CD4-positive, alpha-beta T cell treated with Interleukin-4 for 1 hour (primary cell): ENCODE data around the gene CLPTM1L.

Source experiments
- DNase-seq, 2 donors: peaks; one replicate each; pipeline ENCODE4 v3.0.0-alpha.2; 2020 to 2022

Gene CLPTM1L

DNA sequence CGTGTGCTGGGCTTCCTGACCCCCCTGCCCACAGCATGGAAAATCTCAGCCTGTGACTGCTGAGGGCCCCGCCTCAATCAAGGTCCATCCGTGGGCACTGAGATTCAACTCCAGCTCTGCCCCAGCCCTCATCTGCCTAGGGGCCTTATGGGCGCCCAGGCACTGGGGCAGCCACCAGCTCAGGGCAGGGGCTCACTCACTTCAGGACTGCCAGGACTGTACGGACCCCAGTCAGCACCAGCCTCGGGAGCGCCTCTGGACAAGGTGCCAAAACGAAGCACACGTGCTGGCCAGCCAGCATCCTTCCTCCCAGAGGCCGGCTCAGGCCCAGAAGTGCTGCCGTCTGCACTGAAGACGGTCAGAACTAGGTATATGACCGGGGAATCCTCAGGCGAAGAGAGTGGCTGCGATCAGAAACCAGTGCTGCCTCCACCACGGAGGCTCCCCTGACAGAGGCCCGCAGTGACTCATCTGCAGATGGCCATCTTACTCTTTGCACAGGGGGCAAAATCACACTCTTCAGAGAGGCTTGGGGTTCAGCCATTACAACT lies 19.6 kb downstream of the CLPTM1L start:
- peak in 1 of 2 donors; percentile 10 for DNase-seq

DNA sequence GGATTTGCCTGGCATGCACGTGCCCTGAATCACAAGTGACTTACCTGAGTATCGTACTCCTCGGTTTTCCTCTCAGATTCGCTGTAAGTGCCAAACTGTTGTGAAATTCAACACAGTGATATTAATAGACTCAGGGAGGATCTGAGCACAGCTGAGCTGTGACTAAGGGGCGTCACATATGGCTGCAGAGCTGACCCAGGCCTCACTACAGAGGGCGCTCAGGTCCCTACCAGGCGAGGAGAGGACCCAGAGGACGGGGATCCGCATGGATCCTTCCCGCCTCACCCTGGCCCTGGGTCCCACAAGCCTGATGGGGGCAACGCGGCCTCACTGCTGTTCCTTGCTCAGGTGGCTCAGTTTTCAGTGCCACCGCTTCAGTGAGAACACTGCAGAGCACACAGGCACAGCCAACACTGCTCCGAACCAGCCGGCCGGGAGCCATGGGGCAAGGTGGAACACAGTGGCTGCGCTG lies 20.1 kb downstream of the CLPTM1L start:
- DNase-seq = peak in 1 of 2 donors; percentile 9

DNA sequence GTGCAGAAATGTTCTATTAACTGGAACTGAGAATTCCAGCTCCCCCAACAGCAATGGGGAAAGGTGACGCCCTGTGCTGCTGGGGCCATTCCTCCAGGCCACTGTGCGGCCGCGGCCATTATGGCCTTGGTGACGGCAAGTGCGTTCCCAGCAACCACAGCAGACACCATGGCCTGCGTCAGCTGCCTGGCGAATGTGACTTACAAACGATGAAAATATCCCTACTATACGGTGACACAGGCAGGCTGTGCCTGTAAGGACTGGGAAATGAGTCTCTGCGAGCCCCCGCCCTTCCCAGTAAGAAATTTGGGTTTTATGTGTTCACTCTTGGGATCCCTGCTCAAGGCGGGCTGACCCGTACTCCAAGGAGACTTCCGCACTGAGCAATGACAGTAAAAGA lies 20.6 kb downstream of the CLPTM1L start:
- peak in 1 of 2 donors; percentile 3 for DNase-seq

DNA sequence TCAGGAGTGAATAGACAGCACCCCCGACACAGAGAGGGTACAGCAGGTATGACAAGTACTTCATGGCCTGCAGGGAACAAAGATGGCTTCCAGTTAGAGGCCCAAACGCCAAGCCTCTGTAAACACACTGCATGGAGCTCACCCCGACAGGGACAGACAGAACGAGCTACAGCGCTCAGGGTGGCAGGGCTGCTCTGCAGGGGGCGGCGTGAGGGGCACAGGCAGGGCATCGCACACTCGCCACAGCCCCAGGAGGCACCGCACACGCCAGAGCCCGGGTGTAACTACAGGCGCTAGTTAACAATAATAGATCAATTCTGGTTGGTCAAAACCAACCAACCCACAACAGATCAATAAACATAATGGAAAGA lies 21.1 kb downstream of the CLPTM1L start:
- peak in 1 of 2 donors; percentile 3 for DNase-seq

DNA sequence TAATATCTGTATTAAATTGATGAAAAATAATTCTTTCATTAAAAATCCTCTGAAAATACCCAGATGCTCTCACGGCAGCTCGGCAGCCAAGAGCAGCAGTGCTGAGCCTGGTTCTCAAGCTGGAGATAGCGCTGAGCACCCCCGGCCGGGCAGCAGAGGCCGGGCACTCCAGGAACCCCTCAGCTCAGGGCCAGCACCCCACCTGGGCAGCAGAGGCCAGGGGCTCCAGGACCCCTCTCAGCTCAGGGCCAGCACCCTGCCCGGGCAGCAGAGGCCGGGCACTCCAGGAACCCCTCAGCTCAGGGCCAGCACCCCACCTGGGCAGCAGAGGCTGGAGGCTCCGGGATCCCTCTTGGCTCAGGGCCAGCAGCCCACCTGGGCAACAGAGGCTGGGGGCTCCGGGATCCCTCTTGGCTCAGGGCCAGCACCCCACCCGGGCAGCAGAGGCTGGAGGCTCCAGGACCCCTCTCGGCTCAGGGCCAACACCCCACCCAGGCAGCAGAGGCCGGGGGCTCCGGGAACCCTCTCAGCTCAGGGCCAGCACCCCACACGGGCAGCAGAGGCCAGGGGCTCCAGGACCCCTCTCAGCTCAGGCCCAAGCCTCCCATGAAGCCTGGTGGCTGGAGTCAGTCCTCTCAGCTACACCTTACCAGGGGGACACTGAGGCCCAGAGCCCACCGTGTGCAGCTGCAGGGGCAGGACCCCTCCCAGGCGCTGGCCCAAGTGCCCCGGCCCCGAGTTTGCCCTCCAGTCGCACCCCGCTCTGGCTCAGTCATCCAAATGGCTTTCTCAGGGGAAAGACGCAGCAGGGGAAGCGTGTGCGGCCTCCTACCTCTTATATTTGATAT lies 21.7 kb downstream of the CLPTM1L start:
- peak in 1 of 2 donors; percentile 10 for DNase-seq

DNA sequence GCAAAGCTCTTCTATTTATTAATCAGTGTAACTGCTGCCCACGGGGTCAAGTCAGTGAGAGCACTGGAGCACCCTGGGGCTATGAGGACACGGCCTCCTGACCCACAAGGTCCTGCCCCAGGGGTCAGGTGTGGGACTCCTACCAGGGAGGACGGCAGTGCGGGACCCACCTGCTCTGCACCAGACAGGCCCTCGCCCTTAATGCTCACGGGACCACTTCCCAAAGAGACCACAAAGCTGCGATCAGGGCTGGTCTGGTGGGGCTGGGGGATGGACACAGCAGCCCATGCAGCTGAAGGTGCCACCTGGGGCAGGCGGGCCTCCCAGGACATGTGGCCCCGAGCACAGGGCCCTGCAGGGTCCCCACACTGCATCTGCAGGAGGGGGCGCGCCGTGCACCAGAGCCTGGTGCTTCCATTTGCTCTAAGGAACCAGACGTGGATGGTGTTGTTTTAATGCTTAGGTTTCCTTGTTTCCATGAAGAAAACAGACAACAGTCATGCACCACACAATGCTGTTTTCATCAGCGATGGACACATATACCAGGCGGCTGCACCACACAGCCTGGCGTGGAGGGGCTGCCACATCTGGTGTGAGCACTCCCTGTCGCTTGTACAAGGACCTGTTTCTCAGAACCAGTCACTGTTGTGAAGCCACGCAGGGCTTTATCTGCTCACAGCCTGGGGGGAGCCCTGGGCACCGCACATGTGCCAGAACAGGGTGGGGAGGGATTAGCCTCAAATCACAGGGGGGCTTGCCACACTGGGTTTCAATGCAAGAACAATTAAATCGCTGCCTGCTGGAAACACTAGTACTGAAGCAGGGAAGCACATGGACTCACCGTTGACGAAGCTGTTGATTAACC lies 22.6 kb downstream of the CLPTM1L start:
- DNase-seq = peak in 1 of 2 donors; percentile 6

DNA sequence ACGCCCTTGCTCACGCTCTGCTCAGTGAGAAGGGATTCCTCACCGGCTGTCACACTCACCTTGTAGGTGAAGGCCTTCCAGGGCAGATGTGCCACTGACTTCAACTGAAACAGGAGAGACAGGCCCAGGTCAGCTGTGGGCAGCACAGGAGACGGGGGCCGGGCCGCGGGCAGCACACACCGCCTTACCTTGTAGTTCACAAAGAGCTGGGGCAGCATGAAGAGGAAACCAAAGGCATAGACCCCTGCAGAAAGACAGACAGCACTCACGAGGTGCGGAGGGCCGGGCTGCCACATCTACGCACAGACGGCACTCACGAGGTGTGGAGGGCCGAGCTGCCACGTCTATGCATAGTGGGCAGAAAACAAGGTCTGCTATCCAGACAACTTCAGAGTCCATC lies 23.3 kb downstream of the CLPTM1L start:
- DNase-seq = peak in 1 of 2 donors; percentile 3

DNA sequence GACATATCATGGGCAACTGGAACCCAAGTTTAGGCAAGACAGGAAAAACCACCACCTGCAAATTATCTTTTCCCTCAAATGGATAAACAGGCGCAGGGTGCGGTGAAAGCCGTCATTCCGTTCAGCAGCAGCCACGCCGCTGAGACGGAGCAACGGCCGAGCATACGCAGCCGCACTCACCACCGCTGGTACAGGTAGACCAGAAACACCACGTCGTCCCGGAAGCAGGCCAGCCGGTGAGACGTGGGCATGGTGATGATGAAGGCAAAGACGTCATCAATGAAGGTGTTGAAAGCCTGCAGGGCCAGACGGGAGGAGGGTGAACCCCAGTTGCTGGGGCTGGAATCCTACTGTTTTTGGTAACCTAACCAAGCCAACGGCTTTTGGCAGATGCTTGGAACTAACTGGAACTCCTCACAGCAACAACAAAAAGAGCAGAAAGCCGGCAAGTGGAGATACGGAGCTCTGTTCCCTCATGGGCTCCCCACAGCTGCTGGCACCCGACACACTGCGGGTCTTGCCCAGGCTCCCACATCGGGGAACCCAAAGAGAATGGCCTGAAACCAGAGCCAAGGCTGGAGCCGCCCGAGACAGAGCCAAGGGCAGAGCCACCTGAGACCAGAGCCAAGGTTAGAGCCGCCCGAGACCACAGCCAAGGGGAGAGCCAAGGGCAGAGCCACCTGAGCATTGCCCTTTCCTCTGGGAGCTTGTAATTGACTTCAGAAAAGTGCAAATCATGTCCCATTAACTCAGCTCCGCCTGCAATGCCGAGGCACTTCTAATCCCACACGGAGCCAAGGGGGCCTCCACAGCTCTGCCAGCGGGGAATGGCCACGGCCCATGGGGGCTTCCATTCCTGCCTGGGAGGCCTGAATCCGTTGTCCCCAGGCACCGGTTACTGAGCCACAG lies 24.2 kb downstream of the CLPTM1L start:
- peak in 1 of 2 donors; percentile 10 for DNase-seq

DNA sequence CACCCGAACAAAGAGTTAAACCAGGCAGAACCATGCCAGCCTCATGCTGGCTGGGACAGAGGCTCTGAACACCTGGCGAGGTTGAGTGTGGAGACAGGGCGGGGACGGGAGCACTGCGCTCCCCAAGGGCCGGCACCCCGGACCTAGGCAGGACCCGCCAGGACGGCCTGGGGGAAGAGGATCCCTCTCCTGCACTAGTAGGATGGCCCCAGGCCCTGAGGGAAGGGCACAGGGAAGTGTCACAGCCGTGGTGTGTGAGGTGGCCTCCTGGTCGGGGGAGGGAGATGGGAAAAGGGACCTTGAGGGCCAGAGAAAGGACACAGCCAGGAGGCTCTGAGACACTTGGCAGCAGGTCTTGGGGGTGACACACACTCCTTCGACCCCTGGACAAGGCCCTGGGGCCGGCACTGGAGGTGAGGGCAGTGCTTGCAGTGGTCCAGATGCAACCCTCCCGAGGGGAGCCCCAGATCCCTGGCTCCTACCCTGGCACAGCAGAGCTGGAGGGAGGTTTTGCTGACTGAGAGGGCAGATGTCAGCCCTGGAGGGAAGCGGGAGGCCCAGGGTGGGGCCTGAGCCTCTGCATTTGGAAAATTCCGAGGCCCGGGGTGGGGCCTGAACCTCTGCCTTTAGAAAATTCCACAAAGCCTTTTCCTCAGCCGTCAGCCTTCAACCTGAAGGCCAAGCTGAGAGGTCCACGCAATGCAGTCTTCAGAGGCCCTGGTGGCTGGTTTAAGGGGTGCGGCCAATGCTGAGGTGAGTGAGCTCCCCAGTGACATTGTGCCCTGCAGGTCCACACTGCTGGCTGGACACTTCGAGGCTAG lies 25.3 kb downstream of the CLPTM1L start:
- DNase-seq = peak in 1 of 2 donors; percentile 8

DNA sequence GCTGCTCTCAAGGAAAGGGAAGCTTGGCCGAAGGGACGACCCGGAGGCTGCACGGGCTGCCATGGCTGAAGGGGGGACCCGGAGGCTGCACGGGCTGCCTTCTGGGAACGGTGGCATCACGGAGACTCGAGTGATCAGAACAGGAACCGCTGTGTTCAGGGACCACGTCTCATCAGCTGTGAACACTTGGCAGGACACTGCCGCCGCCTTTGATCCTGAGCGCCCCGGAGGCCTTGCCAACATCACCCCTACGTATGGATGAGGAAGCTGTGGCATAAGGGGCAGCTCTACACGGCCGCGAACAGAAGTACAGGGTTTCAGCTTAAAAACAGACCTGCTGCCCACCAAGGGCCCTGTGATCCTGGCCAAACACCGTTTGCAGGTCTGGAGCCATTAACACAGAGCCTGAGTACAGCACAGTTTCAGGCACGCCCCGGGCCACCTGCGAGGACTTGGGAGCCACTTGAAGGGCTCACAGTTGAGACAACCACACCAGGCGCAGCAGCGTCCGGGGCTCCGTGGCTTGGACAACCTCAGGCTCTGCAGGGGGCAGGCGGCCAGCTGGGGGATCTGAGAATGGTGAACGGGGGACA lies 26.1 kb downstream of the CLPTM1L start:
- no peak for DNase-seq

DNA sequence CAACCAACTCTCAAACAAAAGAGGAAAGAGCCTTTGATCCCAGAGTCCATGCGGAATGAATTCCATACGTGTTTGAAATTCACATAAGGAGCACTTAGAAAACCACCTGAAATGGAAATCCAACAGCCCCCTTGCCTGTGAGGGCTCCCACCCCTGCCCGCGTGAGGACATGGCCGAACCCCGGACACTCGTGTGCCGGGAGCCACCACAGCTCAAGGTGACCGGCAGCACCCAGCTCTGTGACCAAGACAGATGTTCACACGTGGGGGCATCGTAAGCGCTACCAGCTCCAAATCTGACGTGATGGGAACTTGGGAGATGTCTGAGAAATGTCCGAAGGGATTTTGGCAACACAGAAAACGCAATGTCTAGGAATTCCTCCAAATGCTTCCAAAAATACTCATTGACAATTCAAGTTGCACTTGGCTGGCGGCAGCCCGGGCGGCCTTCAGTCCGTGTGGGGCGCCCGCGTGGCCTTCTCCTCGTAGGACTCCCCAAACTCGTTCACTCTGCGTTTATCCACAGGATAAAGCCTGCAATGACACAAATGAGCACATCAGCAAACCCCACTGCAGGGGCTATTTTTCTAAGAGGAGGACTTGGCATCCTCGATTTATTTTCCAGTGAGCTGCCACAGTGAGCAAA lies 26.9 kb downstream of the CLPTM1L start:
- DNase-seq = no peak

DNA sequence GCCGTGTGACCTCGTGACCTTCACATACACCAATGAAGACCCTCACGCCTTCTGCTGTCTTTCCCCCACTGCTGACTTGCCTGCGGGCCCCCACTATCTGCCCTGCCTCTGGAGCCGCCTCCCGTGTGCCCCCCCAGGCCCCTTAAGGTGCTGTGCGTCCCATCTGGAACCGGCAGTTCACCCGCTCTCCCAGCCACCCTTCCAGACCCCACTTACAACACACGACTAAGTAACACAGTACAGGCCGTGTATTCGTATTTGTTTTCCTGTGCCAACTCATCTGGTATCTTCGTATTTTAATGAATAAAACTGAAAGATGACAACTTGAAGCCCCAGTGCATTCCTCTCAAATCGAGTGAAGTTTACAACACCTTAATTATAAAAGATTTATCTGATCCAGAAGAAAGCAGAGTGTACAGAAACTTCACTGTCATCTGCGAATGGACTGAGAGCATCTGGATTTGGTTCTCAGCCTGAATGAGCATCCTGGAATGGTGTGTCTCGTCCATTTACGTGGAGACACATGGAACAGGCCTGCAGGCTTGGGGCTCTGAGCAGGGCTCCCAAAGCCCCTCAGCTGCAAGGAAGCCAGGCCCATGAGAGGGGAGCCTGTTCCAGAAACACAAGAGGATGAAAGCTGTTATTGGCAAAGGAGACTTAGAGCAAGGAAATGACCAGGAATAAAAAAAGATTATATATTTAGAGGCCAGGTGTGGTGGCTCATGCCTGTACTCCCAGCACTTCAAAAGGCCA lies 28.1 kb downstream of the CLPTM1L start:
- DNase-seq = no peak

DNA sequence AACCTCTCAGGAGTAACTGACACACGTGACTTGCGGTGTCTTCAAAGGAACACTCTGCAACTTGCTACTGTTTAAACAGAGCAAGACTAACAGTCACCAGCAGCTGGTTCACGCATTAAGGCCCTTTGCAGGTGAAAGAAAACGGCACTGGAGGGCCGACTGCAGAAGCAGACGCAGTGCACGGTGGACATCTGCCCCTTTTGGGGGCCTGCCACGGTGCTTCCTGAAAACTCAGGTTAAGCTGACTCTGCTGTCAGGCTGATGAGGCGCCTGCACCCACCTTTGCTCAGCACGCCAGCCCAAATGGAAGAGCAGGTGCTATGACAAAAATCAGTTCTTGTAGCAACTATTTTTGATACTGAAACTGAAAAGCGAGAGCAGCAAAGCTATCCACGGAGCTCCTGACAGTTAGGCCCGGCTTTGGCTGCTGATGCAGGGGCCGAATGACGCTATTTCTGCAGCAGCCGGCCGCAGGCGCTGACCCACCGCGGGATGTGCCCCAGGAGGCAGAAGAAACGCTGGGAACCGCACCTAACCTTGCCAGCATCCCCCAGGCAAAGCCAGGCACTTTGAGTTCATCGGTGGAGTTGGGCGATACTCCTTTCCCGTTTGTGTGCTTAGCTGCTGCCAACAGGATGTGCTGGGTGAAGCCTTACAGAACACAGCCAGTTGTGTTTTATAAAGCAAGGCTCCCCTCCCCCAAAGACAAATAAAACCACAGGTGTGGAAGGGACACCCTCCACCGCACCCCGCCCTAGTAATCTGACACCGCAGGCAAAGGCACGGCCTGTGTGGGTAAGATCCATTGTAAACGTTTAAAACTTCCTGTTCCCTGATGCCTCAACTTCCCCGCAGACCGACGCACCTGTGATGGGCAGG lies 29.0 kb downstream of the CLPTM1L start:
- peak; percentile 56 to 72 for DNase-seq

DNA sequence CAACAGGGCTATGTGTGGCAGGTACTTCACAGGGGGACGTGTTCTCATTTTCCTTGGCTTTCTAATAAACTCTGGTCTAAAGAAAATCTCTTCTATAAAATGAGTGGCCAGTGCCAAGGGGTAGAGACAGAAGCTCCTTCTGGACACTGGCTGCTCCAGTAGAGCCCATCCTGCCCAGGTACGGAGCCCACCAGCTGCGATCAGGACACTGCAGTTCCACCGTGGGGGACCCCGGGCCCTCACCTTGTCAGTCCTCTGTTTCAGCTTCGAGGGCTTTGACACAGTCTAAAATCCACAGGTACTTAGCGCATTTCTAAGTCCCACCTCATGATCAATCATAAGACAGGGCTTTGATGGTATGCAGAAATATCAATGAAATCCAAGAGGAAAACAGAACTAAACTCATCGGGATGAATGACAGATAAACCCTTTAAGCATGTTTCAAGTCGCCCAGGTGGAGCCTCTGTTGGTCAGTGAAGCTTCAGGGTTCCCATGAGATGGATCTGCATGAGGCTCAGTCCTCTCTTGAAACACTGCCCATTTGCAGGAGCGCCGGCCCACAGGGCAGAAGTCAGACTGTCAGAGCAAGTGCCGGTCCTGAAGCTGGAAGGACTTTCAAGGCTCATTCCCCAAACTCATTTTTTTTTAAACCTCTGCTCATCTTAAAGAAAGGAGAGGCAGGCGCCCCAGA lies 29.7 kb downstream of the CLPTM1L start:
- DNase-seq = no peak

DNA sequence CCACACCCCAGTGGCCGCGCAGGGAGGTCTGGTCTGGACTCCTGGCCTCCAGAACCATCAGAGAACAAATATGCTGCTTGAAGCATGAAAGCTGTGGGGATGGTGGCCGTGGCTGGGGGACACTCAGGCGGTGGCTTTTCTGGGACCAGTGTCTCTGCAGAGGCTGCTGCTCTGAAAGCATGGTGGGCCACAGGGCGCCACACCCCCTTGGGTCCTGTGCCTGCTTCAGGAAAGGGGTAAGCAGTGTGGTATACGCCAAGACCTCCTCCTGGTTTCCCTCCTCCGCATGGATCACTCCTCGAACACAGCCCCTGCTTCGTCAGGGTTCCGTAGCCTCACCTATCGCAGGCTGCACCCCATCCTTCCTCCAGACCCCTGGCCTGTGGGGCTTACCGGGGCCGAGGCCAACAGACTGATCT lies 30.3 kb downstream of the CLPTM1L start:
- peak in 1 of 2 donors; percentile 6 for DNase-seq

DNA sequence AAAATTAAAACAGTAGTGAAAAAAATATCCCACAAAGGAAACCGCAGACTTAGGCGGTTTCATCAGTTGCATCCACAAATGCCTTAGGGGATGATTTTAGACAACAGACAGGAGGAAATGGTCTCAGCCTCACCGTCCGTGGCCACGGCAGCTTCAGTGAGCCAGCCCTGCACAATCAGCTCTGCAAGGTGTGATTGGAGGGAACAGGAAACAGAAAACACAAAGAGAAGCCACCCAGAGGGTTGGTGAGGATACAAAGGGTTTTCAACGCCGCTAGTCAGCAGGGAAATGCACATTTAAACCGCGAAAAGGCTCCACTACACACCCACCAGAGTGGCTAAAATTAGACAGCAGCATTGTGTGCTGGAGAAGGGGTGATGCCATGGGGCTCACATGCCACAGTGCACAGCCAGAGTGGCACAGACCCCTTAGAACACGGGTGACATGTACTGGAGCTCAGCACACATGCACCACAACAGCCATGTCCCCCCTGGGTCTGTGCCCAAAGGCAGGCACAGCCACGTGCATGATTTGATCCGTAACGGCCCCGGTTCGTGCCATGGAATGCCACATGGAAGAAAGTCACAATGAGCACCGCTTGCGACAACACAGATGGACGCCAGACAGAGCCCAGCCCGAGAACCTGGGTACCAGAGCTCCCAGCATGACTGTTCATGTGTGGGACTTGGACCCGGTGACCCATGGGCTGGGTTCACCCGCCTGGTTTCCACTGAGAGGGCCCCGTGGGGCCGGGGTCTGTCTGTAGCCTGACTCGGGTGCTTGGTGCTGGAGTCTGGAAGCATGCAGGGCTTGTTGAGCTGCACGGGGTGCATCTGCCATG lies 31.7 kb downstream of the CLPTM1L start:
- peak; percentile 37 to 59 for DNase-seq

DNA sequence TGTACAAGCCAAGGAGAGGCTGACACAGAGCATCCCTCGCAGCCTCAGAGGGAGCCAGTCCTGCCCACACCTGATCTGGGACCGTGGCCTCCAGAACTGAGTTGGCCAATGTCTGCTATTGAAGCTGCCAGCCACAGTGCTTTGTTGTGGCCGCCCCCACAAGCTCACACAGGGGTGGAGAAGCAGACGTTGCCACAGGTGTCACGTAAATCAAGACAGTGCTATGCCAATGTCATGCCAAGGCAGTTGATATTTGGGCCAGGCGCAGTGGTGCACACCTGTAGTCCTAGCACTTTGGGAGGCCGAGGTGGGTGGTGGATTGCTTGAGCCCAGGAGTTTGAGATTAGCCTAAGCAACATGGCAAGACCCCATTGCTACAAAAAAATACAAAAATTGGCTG lies 32.7 kb downstream of the CLPTM1L start:
- peak; percentile 35 to 41 for DNase-seq
